GM19193 (cell line): ENCODE results near the gene VAMP2.

Experiments
- POLR2A ChIP-seq: IDR thresholded peaks from 4 replicates; pipeline ENCODE4 v1.6.1; 2011; ENCODE audit not compliant: insufficient read depth, insufficient read length; ENCODE audit errors: extremely low read depth

VAMP2 gene

DNA sequence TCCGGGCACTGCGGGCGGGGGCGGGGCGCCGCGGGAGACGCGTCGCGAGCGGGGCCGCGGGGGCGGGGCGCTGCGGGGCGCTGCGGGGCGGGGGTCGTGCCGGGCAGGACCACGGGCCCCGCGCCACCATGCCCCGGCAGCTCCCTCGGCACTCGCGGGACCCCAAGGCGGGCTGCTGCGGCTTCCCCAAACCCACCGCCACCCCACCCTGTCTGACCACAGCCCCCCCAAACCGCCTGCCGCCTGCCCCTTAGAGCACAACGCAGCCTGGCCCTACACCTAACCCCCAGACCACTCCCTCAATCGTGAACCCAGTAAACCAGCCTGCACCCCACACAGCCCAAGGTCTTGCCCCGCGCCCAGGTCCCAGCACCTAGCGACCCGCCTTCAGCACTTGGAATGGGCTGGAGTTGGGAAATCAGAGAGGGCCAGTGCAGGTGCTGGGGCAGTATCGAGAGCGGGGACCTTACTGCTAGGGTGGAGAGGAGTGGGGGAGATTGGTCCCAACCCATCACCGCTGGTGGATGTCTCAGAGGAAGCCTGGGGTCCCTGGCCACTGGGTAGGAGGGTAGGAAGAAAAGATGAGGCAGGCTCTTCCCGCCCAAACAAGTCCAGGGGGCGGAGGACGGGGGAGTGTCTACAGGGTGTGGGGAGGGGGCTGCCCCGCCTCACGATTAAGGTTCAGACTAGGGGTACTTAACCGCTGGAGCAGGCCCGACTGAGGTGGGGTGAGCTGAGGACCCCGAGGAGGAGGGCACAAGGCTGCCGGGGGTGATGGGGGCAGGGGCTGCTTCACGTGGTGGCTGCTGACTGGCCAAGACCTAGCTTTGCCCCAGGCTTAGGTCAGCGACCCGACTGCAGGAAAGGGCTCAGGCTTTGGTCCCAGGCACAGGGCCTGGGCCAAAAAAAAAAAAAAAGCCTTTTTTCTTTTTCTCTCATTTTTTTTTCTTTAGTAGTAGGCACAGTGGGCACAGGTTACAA, 539 bp upstream of the VAMP2 start:
- TF ChIP-seq POLR2A, result no peak

DNA sequence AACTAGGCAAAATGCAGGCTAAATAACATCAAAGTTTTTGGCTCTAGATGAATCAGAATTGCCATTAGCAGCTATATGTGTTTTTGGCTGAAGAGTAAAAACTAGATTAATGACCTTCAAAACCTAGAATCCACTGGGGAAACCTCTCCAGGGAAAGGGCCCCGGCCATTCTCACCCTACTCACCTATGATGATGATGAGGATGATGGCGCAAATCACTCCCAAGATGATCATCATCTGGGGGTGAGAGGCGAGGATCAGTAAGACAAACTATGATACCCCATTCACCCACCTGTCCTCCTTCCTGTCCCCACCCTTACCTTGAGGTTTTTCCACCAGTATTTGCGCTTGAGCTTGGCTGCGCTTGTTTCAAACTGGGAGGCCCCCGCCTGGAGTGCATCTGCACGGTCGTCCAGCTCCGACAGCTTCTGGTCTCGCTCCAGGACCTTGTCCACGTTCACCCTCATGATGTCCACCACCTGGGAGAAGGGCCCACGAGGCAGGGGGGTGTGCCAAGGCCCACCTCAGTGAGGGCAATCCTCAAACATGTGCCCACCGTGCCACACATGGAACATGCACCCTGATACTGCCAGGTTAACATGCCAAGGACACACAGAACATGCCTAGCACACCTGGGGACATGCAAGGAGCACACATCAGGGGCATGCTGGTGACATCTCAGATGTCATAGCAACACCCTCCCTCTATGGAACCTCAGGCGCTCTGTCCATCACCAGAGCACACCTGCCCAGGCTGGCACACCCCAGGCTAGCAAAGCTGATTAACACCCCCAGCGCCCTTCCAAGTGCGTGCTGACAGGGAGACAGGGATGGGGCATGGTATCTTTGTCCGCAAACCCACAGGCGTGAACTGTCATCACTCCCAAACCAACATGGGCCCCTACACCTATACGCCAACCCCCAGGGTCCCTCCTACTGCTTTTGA, 1.2 kb downstream of the VAMP2 start:
- TF ChIP-seq POLR2A, result no peak

DNA sequence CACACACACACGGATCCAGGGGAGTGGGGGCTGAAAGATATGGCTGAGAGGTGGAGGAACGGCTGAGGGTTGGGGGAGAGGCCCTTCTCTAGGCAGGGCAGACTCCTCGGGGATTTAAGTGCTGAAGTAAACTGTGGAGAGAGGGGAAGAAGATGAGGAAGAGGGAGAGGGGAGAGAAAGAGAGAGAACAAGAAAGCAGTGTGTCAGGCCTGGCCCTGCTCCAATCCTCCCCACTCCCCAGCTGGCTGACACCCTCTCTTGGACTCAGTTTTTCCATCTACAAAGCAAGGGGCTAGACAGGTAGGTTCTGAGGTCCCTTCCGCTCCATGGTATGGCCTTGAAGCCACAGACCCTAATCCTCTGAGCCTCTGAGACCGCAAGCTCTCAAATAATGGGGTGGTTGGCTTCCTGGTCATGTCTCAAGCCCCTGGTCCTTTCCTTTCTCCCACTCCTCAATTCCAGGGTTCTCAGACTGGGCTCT, 2.0 kb downstream of the VAMP2 start:
- no peak for TF ChIP-seq POLR2A

DNA sequence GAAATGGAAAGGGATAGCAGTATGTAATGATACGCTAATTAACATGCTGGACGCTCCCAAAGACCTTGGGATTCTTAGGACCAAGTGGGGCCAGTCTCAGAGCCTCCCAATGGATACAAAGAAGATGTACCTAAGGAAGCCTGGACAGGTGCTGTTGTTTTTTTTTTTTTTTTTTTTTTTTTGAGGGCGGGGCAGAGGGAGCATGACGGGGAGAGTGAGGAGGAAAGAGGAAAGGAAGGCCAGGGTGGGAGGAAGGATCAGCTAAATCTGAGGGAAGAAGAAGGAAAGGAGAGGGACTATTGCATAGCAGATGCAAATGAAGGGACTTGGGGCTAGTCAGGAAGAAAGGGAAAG, 2.5 kb downstream of the VAMP2 start:
- TF ChIP-seq POLR2A, result no peak

DNA sequence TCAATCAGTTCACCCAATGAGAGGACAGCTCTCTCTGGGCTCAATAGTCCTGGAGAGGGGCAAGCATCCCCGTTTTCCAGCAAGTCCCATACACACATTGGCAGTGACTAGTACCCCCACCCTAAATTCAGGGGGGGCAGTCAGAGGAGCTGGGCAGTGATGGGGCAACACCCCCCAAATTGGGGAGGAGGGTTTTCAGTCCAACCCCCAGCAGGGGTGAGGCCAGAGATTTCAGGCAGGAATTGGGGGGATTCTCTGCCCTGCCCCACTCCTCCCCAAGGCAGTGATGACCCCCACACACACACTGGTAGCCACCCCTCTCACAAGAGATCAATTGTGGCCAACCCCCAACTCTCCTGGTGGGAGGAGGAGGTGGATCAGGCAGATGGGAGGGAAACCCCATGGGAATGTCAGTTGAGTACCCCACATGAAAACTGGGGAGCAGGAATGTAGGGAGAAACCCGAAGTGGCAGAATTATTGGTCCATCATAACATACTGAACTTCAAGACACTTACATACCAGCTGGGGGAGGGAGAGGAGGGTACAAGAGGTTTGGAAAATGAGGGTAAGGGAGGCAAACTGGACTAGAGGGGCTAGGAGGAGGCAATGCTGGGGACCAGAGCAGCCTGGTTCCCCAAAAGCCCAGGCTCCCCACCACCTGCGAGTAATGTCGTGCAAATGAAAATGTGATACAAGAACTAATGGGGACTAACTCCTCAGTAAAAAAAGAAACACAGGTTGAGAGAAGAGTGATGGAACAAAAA, 3.1 kb downstream of the VAMP2 start:
- TF ChIP-seq POLR2A, result no peak

DNA sequence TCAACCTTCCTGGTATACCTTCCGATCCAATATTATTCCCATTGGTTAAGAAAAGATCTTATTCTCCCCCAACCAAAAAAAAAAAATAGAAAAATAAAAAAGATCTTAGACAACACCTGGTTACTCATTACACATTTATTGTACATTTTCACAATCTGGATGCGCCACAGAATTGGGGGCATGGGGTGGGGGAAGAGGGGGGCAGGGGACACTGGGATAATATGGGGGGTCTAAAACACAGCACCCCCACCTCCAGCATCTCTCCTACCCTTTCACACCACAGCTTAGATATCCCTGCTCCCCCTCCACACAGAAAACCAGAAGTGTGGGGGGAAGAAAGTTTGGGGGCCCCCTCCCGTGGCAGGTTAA, 3.7 kb downstream of the VAMP2 start:
- no peak for TF ChIP-seq POLR2A

DNA sequence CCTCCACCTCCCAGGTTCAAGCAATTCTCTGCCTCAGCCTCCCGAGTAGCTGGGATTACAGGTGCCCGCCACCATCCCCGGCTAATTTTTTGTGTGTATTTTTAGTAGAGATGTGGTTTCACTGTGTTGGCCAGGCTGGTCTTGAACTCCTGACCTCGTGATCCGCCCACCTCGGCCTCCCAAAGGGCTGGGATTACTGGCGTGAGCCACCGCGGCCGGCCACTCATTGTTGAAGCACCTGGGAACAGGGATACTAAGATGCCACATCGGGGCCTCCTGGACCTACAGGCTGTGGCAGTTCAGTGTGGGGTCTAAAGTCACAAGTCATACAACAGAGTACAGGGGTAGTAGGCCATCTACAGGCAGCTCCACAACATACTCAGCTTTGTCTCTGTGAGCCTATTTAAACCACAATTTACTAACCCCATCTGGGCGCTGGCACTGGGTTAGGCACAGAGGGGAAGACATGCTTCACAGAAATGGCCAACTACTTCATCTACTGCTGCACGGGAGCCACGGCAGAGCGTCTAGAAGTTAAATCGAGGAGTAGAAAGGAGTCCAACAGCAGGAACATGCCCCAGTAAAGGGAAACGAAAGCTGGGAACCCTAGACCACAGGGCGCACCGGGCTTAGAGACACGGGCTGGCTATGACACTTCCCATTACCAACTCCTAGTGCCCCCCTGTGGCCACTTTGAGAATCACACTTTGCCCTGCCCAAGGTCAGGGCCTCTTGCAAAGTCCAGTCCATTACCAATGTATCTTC, 4.3 kb downstream of the VAMP2 start:
- TF ChIP-seq POLR2A, result peak; percentile 36

DNA sequence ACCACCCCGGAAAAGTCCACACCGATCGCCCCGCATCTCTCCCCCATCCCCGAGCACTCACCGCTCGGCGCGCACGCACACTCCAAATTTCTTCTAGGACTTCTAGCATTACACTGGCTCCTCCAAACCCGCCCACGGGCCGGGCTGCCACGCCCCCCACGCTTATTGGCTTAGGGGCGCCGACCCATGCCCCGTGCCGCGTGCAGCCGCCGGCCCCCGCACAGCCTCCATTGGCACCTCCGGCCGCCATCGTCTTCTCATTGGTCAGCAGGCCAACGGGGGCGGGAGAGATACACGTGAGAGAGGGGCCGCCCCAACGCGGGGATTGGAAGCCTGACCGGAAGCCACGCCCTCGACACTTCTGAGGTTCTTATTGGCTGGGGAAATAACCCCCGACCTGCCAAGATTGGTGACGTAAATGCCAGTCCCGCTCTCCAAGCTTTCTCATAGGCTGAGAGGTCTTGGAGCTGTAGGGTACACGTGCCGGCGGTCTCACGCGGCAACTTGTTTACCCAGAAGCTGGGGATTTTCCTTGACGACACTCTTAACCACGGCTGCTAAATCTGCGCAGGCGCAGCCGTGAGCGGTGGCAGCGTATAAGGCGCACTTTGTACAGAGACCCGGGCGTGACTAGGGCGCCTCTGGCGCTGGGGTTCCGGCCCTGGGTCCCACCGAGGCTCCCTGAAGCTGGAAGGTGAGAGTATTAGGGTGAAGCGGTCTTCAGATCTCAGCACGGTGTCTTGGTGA, 6.3 kb downstream of the VAMP2 start:
- TF ChIP-seq POLR2A, result peak; percentile 78

DNA sequence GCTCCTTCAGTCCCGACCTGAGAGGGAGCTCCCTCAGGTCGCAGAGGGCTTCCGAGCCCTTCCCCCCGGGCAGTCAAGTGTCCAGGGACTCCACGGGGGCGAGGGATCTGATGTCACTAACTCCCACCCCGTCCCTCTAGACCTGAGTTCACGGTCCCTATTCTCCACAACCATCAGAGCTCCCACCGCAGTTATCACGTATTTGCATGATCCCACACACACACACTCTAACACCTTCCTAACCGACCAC, 6.8 kb downstream of the VAMP2 start:
- TF ChIP-seq POLR2A, result no peak

DNA sequence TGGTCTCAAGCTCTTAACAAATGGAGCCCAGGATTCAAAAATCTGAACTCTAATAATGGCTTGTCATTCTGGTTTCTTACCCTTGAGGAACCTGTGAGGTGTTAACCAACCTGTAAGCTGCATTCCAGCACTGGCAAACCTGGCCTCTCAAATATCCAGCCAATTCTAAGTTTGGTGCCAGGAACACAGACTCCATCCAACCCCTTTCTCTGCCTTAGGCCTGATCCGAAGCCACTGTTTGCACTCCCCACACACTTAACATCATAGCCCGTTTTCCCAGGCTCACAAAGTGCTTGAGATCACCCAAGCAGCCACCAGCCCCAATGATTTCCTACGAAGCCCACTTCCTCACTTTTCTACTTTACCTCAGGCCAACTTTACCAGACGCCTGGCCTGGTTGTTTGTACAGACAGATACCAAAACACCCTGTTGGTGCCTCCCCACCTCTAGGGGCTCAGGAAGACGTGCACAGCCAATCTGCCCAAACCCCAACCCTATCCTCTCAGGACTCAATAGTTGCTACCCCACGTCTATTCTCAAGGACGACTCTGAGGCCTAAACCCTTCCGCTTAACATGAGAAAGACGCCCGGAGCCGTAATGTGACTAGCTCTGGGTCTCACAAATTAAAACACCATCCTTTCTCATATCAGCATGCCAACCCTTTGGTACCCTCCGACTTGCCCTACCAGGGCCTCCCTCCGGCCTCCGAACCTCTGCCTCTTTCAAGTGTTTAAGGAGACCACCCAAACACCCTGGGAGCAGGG, 7.3 kb downstream of the VAMP2 start:
- no peak for TF ChIP-seq POLR2A

DNA sequence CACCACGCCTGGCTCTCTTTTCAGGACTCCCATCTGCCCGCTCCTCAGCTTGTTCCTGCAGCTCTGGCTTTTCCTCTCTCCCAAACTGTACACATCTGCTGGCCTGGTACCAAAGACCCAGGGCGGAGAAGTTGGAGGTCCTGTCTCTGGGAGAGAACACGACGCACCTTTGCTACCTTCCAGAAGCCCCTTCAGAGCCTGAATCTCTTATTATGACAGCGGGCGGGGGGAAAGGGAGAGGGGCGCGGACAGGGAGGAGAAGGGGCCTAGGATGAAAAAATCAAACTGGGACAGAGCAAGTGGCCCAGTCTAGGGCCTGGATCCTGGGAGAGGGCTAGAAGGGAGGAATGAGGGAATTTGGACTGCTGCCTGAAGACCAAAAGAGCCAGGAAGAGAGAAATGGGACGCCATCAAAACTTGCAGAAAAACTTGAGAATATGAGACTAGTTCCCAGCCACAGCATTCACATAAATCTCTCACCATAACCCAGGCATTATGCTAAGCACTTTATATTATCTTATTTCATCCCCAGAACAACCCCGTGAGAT, 8.1 kb downstream of the VAMP2 start:
- TF ChIP-seq POLR2A, result no peak

DNA sequence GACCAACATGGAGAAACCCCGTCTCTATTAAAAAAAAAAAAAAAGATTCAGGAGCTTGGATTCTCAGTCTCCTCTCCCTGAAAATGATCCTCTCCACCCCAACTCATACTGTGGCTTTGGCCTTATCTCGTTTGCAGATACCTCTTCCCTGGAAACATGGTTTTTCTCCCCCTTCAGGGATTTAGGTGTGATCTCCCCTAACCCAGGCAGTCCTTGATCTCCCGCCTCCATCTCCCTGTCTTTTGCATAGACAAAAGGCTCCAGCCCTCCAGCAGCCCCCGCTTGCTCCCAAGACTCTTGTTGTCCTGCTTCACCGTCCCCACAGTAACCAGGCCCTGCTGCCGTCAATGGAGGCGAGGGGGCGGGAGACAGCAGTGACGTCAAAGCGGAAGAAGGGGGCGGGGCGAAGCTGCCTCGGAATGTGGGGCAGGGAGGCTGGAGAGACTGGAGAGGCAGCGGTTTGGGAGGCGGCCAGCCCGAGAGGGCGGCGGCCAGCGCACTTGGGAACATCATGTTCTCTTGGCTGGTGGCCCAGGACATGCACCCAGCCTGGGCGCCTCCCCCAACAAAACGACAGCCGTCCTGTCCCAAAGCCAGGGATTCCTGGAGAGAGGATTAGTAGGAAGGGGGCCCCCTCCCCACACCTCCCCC, 8.7 kb downstream of the VAMP2 start:
- TF ChIP-seq POLR2A, result no peak
